Measurements from ENCODE around the gene STK32B.

The STK32B gene

GRCh38 chr4:5470318-5471198 is 419.3 kb downstream of the STK32B start:
- TF ChIP-seq TAF1 (IDR thresholded peaks at IDR 0.05; ENCODE audit: low read depth), result no peak
- TF ChIP-seq CREB1 (IDR thresholded peaks at IDR 0.05; ENCODE audit: low read depth), result no peak
- TF ChIP-seq, protein P1, sequence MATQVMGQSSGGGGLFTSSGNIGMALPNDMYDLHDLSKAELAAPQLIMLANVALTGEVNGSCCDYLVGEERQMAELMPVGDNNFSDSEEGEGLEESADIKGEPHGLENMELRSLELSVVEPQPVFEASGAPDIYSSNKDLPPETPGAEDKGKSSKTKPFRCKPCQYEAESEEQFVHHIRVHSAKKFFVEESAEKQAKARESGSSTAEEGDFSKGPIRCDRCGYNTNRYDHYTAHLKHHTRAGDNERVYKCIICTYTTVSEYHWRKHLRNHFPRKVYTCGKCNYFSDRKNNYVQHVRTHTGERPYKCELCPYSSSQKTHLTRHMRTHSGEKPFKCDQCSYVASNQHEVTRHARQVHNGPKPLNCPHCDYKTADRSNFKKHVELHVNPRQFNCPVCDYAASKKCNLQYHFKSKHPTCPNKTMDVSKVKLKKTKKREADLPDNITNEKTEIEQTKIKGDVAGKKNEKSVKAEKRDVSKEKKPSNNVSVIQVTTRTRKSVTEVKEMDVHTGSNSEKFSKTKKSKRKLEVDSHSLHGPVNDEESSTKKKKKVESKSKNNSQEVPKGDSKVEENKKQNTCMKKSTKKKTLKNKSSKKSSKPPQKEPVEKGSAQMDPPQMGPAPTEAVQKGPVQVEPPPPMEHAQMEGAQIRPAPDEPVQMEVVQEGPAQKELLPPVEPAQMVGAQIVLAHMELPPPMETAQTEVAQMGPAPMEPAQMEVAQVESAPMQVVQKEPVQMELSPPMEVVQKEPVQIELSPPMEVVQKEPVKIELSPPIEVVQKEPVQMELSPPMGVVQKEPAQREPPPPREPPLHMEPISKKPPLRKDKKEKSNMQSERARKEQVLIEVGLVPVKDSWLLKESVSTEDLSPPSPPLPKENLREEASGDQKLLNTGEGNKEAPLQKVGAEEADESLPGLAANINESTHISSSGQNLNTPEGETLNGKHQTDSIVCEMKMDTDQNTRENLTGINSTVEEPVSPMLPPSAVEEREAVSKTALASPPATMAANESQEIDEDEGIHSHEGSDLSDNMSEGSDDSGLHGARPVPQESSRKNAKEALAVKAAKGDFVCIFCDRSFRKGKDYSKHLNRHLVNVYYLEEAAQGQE (IDR thresholded peaks at IDR 0.05; ENCODE audit: low read depth), result no peak
- no peak for TF ChIP-seq RAD21 (IDR thresholded peaks at IDR 0.05; ENCODE audit: low read depth)
- TF ChIP-seq TCF12 (IDR thresholded peaks at IDR 0.05; ENCODE audit: low read depth), result no peak
- no peak for TF ChIP-seq TEAD4 (IDR thresholded peaks at IDR 0.05)
- no peak for TF ChIP-seq EP300 (IDR thresholded peaks at IDR 0.05; ENCODE audit: borderline replicate concordance)
- TF ChIP-seq YY1 (IDR thresholded peaks at IDR 0.05; ENCODE audit: low read depth), result no peak
- no peak for TF ChIP-seq MAX (IDR thresholded peaks at IDR 0.05)
- TF ChIP-seq FOXM1 (IDR thresholded peaks at IDR 0.05; ENCODE audit: borderline replicate concordance, low read depth), result no peak
- TF ChIP-seq NFIC (IDR thresholded peaks at IDR 0.05), result no peak
- TF ChIP-seq EGR1 (IDR thresholded peaks at IDR 0.05), result no peak
- TF ChIP-seq CEBPB (IDR thresholded peaks at IDR 0.05), result no peak
- TF ChIP-seq, protein P2, sequence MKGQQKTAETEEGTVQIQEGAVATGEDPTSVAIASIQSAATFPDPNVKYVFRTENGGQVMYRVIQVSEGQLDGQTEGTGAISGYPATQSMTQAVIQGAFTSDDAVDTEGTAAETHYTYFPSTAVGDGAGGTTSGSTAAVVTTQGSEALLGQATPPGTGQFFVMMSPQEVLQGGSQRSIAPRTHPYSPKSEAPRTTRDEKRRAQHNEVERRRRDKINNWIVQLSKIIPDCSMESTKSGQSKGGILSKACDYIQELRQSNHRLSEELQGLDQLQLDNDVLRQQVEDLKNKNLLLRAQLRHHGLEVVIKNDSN (IDR thresholded peaks at IDR 0.05), result no peak
- no peak for TF ChIP-seq ZBTB7A (IDR thresholded peaks at IDR 0.05; ENCODE audit: low read depth)

DNA sequence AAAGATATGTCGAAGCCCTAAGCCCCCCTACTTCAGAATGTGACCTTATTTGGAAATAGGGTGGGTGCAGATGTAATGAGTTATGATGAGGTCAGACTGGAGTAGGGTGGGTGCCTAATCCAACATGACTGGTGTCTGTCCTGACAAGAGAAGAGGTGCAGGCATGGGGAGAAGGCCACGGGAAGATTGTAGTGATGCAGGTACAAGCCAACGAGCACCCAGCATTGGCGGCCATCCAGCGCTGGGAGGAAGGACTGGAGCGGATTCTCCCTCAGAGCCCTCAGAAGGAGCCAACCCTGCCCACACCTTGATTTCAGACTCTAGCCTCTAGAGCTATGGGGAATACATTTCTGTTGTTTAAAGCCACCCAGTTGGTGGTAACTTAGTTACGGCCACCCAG is 419.9 kb downstream of the STK32B start:
- TF ChIP-seq EGR1 (IDR thresholded peaks at IDR 0.05), result no peak
- no peak for TF ChIP-seq FOXM1 (IDR thresholded peaks at IDR 0.05; ENCODE audit: borderline replicate concordance, low read depth)
- no peak for TF ChIP-seq MAX (IDR thresholded peaks at IDR 0.05)
- no peak for TF ChIP-seq CREB1 (IDR thresholded peaks at IDR 0.05; ENCODE audit: low read depth)
- TF ChIP-seq, protein P1 (IDR thresholded peaks at IDR 0.05; ENCODE audit: low read depth), result no peak
- TF ChIP-seq TAF1 (IDR thresholded peaks at IDR 0.05; ENCODE audit: low read depth), result no peak
- TF ChIP-seq TEAD4 (IDR thresholded peaks at IDR 0.05), result no peak
- TF ChIP-seq RAD21 (IDR thresholded peaks at IDR 0.05; ENCODE audit: low read depth), result no peak
- TF ChIP-seq NFIC (IDR thresholded peaks at IDR 0.05), result no peak
- TF ChIP-seq TCF12 (IDR thresholded peaks at IDR 0.05; ENCODE audit: low read depth), result no peak
- TF ChIP-seq YY1 (IDR thresholded peaks at IDR 0.05; ENCODE audit: low read depth), result no peak
- no peak for TF ChIP-seq EP300 (IDR thresholded peaks at IDR 0.05; ENCODE audit: borderline replicate concordance)
- TF ChIP-seq, protein P2 (IDR thresholded peaks at IDR 0.05), result no peak
- TF ChIP-seq ZBTB7A (IDR thresholded peaks at IDR 0.05; ENCODE audit: low read depth), result no peak
- TF ChIP-seq CEBPB (IDR thresholded peaks at IDR 0.05), result no peak

DNA sequence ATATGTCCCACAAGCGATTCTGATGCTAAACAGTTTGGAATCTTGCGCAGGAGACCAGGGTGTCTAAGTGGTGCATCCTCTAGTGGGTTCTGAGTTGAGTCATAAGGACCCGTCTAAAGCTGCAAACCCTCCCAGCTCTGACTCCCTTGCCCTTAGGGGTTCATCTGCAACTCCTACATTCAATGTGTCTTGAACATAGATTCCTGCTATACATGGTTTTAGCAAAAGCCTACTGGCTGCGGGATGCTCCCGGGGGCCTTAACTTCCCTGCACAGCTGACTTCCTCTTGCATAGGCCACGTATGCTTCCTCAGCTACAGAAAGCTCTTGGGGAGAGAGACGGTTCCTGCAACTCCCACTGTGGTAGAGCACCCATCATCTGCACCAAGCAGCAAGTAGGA is 420.4 kb downstream of the STK32B start:
- TF ChIP-seq TAF1 (IDR thresholded peaks at IDR 0.05; ENCODE audit: low read depth), result no peak
- TF ChIP-seq CREB1 (IDR thresholded peaks at IDR 0.05; ENCODE audit: low read depth), result no peak
- no peak for TF ChIP-seq RAD21 (IDR thresholded peaks at IDR 0.05; ENCODE audit: low read depth)
- no peak for TF ChIP-seq EGR1 (IDR thresholded peaks at IDR 0.05)
- TF ChIP-seq CEBPB (IDR thresholded peaks at IDR 0.05), result no peak
- TF ChIP-seq TCF12 (IDR thresholded peaks at IDR 0.05; ENCODE audit: low read depth), result no peak
- TF ChIP-seq, protein P1 (IDR thresholded peaks at IDR 0.05; ENCODE audit: low read depth), result no peak
- no peak for TF ChIP-seq MAX (IDR thresholded peaks at IDR 0.05)
- TF ChIP-seq ZBTB7A (IDR thresholded peaks at IDR 0.05; ENCODE audit: low read depth), result no peak
- no peak for TF ChIP-seq EP300 (IDR thresholded peaks at IDR 0.05; ENCODE audit: borderline replicate concordance)
- TF ChIP-seq TEAD4 (IDR thresholded peaks at IDR 0.05), result no peak

All from Ishikawa (cell line).